Activated naive CD8-positive, alpha-beta T cell (primary cell): Measurements from ENCODE around the gene TRIM31.

ENCODE experiments used
- H3K27ac Mint-ChIP-seq: one replicate; pipeline ENCODE4 v1.8.0; 2021; ENCODE audit warnings: mixed read lengths
- H3K27me3 Mint-ChIP-seq: one replicate; pipeline ENCODE4 v1.8.0; 2021; ENCODE audit warnings: mixed read lengths
- H3K36me3 Mint-ChIP-seq: one replicate; pipeline ENCODE4 v1.8.0; 2021; ENCODE audit warnings: mixed read lengths
- H3K4me1 Mint-ChIP-seq: one replicate; pipeline ENCODE4 v1.8.0; 2021; ENCODE audit warnings: low read depth, mixed read lengths
- H3K4me3 Mint-ChIP-seq: one replicate; pipeline ENCODE4 v1.8.0; 2021; ENCODE audit warnings: mild to moderate bottlenecking, mixed read lengths
- H3K9me3 Mint-ChIP-seq: one replicate; pipeline ENCODE4 v1.8.0; 2021; ENCODE audit warnings: low read depth, mixed read lengths

TRIM31 gene

DNA sequence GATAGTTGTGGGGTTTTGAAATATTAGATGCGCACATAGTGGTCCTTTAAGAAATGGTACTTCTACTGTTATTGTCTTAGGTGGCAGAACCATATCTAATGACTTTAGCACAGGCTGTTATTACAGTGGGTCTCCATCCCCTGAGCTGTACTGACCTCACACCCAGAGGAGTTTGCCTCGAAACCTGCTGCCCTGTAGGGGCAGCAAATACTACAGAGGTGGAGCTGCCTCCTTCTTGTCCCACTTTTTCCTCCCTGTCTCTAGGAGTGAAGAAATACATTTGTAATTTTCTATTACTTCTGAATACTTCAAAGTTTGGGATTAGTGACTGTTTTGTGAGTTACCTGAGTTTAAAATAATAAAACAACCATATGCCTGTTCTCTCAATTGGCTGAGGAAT, 8.2 kb downstream of the TRIM31 start:
- Mint-ChIP-seq H3K4me3 (no peak overlapping the region), H3K4me1 (peaks cover 34% of the 10 kb centered on the region), H3K27me3 (peaks cover 31% of the 10 kb centered on the region), H3K9me3 (no peaks in the 10 kb centered on the region), H3K36me3 (no peaks in the 10 kb centered on the region), H3K27ac (no peak overlapping the region)

DNA sequence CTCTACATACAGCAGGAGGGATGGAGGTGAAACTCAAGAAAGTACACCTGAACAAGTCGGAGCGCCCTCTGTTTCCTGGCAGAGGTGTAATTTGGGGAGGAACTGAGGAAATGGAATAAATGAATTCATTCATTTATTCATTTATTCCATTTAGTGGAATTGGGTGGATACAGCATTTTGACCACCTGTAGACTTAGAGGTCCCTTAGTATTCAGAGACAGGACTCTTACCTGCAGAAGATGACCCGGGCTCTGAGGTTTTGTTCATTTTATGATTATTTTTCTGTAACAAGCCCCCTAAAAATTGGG, 9.1 kb downstream of the TRIM31 start:
- Mint-ChIP-seq H3K9me3 (no peaks in the 10 kb centered on the region), H3K27me3 (peaks cover 33% of the 10 kb centered on the region), H3K27ac (no peak overlapping the region), H3K36me3 (no peaks in the 10 kb centered on the region), H3K4me3 (peak overlapping the region; percentile 89), H3K4me1 (peaks cover 39% of the 10 kb centered on the region)

DNA sequence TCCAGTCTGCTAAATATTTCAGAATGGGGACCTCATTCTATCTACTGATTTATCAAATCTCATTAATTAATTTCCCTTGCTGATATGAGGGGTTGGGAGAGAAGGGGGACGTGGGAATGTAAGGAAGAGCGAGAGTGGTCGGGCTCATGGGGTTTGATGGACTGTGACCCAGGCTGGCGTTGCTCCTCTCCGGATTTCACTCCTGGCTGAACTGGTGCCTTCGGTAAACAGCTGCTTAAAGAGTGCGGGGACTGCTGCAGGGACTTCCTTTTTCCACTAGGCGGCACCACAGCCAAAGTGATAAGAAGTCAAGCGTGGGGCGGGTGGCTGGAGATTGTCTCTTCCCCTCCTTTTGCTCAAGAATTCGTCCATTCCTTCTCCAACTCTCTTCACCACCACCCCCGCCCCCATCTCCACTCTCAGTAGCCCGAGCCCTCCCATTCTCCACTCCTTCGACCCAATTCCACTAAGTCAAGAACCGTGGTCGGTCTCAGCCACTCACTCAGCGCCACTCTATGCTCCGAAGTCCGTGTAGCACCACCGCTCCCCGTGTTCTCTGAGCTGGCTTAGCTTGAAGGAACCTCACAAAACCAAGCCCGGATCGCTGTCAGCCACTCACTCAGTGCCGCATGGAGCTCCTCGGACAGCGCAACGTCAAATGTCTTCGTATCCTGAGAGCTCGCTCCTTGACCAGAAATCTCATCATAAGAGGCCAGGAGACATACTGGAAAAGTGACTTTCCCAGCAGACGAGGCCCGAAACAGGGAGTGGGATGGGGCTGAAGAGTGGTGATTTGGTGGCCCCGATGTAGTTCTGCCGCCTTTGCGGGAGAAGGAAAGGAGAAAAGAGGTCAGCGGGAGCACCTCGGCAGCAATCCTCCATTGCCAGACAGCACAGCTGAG, 9.7 kb downstream of the TRIM31 start:
- peaks cover 44% of the 10 kb centered on the region for H3K4me1 Mint-ChIP-seq
- H3K27me3 Mint-ChIP-seq, result peaks cover 33% of the 10 kb centered on the region
- no peaks in the 10 kb centered on the region for H3K9me3 Mint-ChIP-seq
- H3K36me3 Mint-ChIP-seq, result no peaks in the 10 kb centered on the region
- H3K4me3 Mint-ChIP-seq, result peak overlapping the region; percentile 89
- peak overlapping the region; percentile 7 for H3K27ac Mint-ChIP-seq

GRCh38 chr6:30102414-30102969, 10.4 kb downstream of the TRIM31 start:
- Mint-ChIP-seq H3K4me1 (peaks cover 52% of the 10 kb centered on the region), H3K36me3 (no peaks in the 10 kb centered on the region), H3K4me3 (peak overlapping the region; percentile 89), H3K27ac (peak overlapping the region; percentile 7), H3K9me3 (no peaks in the 10 kb centered on the region), H3K27me3 (peaks cover 31% of the 10 kb centered on the region)

DNA sequence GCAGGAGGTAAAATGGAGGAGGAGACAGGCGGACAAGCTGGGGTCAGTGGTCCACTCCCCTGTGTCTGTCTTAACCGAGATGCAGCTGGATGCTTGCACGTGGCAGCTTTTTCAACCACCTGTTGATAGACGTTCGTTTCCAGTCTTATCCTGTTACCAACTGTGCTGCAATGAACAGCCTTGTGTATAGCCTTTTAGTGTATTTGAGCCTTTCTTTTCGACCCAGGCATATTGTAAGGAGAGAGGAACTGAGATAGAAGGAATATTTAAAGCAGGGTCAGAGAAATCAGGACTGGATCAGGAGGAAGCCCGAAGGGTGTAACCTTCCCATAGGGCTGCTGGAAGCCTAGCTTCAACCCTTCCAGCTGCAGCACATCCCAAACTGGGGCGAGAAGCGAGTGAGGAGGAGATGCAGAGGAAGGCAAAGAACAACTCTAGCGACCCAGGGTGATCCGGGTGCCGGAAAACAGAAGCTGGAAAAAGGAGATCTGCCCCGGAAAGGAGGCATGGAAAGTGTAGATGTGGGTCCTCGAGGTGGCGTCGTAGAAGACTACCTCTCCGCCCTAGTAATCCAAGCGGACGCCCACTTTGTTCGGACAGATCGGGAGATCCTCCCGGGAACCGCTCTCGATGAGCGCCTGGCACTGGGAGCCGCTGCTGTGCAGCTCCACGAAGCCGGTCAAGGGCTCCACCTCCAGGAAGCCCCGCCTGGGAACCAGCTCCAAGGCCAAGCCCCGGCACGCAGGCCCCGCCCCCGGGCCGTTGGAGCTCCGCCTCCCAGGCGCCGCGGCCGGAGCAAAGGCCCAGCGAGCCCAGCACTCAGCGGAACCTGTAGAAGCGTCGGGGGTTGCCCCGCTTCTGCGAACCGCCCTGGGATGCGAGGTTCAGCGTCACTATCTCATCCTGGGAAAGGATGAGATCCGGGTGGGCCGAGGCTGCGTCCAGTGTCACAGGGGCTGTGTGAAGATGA, 11.2 kb downstream of the TRIM31 start:
- Mint-ChIP-seq H3K36me3 (no peaks in the 10 kb centered on the region), H3K4me1 (peaks cover 57% of the 10 kb centered on the region), H3K9me3 (no peaks in the 10 kb centered on the region), H3K27ac (peak overlapping the region; percentile 55), H3K27me3 (peaks cover 28% of the 10 kb centered on the region), H3K4me3 (peak overlapping the region; percentile 87)

- peaks cover 57% of the 10 kb centered on the region for H3K4me1 Mint-ChIP-seq
- H3K36me3 Mint-ChIP-seq, result no peaks in the 10 kb centered on the region
- H3K27me3 Mint-ChIP-seq, result peaks cover 28% of the 10 kb centered on the region
- peak overlapping the region; percentile 87 for H3K4me3 Mint-ChIP-seq
- no peak overlapping the region for H3K27ac Mint-ChIP-seq
- no peaks in the 10 kb centered on the region for H3K9me3 Mint-ChIP-seq
Observed at GRCh38 chr6:30100585-30101443, 12.1 kb downstream of the TRIM31 start.

DNA sequence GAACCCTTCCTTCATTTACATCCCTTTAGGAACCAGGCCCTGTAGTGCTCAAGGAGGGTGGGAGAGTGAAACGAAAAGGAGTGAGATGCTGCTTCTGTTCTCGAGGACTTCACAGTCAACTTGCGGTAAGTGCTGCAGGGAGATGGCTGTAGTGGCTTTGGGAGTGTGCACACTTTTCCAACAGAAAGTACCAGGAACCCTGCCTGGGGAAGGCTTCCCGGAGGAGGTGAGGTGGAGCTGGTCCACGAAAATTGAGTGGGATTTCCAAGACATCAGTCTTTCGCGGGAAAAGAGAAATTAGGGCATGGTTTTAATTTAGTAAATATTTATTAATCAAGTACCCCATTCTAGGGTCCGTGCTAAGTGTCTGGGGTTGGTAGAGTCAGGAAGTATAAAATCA, 12.7 kb downstream of the TRIM31 start:
- no peaks in the 10 kb centered on the region for H3K9me3 Mint-ChIP-seq
- H3K4me3 Mint-ChIP-seq, result peak overlapping the region; percentile 78
- no peak overlapping the region for H3K27ac Mint-ChIP-seq
- H3K4me1 Mint-ChIP-seq, result peaks cover 57% of the 10 kb centered on the region
- H3K36me3 Mint-ChIP-seq, result no peaks in the 10 kb centered on the region
- H3K27me3 Mint-ChIP-seq, result peaks cover 28% of the 10 kb centered on the region

GRCh38 chr6:30097902-30098768, 14.8 kb downstream of the TRIM31 start:
- H3K36me3 Mint-ChIP-seq, result no peaks in the 10 kb centered on the region
- peaks cover 51% of the 10 kb centered on the region for H3K4me1 Mint-ChIP-seq
- no peaks in the 10 kb centered on the region for H3K9me3 Mint-ChIP-seq
- H3K27ac Mint-ChIP-seq, result no peak overlapping the region
- H3K4me3 Mint-ChIP-seq, result no peak overlapping the region
- H3K27me3 Mint-ChIP-seq, result peaks cover 24% of the 10 kb centered on the region

GRCh38 chr6:30096829-30097228, 16.1 kb downstream of the TRIM31 start:
- Mint-ChIP-seq H3K27ac (no peak overlapping the region), H3K4me1 (peaks cover 42% of the 10 kb centered on the region), H3K4me3 (no peak overlapping the region), H3K27me3 (peaks cover 26% of the 10 kb centered on the region), H3K9me3 (no peaks in the 10 kb centered on the region), H3K36me3 (no peaks in the 10 kb centered on the region)

DNA sequence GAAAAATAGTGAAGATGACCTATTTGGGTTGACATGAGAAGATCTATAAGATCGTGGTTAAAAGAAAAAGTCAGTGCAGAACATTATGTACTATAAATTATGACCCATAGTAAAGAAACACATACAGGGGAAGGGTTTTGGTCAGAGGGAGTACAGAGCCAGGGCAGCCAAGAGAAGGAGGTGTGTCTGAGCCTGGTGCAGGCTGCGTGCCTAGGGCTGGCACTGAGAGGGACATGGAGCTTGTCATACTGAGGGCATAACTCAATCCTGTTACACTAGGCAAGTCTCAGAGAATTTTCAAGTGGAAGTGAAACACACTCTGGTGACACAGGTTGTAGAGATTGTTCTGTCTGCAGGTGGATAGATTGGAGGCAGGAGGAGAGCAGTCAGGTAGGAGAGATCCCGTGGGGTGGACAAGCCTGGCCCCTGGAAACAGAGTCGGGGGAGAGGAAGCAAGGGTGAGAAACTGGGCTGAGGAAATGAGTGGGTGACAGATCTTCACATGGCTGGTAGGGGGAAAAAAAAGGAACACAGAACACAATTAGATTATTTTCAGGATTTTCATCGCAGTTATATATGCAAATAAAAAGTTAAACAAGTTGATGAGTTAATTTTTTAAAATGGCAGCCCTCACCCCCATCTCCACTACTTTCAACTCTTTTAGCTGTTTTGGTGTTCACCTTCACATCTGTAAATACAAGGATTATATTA, 18.8 kb downstream of the TRIM31 start:
- Mint-ChIP-seq H3K4me1 (peaks cover 19% of the 10 kb centered on the region), H3K36me3 (peaks cover under 1% of the 10 kb centered on the region), H3K27me3 (peaks cover 28% of the 10 kb centered on the region), H3K9me3 (no peaks in the 10 kb centered on the region), H3K27ac (no peak overlapping the region), H3K4me3 (no peak overlapping the region)

DNA sequence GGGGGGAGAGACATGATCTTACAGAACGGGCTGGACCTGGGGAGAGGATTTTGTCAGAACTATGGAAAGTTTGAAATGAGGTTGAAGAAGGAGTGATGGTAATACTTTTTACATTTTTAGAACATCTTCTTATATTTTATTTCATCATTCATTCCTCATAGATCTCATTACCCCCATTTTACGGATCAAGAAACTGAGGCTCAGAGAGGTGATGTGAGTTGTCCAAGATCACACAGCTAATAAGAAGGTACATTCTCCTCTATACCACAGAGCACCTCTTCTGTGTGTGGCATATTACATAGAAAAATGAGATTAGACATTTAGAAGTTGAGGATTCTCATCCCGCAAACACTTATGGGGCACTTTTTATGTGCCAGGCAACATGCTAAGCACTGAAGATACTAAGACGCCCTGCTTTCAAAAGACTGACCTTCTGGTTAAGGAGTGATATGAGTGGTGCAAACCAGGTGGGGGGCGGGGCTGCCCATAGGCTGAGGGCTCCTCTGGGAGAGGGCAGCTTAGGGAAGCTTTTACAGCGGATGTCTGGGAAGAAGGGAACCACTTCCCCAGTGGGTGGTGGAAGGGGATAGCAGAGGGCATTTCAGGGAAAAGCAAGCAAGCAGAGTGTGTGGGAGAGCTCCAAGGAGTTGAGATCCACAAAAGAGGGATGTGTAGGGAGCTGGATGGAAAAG, 19.9 kb downstream of the TRIM31 start:
- peaks cover 29% of the 10 kb centered on the region for H3K27me3 Mint-ChIP-seq
- no peak overlapping the region for H3K4me3 Mint-ChIP-seq
- peaks cover 3% of the 10 kb centered on the region for H3K36me3 Mint-ChIP-seq
- H3K27ac Mint-ChIP-seq, result no peak overlapping the region
- H3K4me1 Mint-ChIP-seq, result peaks cover 10% of the 10 kb centered on the region
- H3K9me3 Mint-ChIP-seq, result no peaks in the 10 kb centered on the region

DNA sequence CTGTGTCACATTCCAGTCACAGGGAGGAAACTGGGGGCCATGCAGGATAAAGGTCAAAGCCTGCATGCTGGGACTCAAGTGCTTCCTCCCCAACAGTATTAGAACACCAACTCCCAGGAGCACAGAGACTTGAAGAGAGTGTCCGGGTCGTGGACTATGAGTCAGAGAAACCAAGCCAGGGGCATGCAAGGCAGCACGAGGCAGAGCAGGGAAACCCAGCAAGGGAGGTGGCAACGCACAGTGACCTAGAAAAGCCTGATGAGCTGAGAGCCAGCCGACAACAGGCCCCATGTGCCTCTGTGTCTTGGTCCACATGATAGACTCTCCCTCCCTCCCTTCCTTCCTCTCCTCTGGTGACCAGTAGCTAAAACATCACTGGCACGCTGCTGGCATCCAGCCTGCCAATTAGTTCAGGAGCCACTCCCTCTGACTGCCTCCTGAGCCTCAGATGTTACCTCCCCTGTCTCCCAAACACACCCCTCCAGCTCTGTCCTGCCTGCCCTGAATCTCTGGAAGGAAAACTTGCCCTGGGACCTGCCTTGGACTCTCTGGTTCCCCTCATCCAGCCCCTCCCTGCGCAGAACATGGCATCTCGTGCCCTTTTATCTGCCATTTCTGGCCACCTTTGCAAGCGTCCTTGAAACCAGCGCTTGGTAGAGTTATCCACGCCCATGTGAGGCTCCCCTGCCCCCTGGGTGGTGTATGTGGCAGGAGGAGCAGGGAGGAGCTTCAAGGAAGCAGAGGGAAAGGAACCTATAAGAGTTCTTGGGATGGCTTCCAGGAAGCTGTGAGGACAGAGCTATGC, 21.1 kb downstream of the TRIM31 start:
- no peak overlapping the region for H3K27ac Mint-ChIP-seq

More for the DNA sequence above, 21.1 kb downstream of the TRIM31 start:
- Mint-ChIP-seq H3K36me3 (peaks cover 3% of the 10 kb centered on the region), H3K4me1 (no peaks in the 10 kb centered on the region), H3K9me3 (no peaks in the 10 kb centered on the region), H3K27me3 (peaks cover 35% of the 10 kb centered on the region), H3K4me3 (no peak overlapping the region)
